ENCODE measurements around the gene SCGB1D4. TPM values are rescaled to one million over a fixed set of nuclear protein-coding genes. Genes with fewer than 3 reads are reported as not detected.

SCGB1D4 gene
- total and polyA plus RNA-seq, 2 of the 4 experiments (the other 2 are of a cell fraction) = not detected

DNA sequence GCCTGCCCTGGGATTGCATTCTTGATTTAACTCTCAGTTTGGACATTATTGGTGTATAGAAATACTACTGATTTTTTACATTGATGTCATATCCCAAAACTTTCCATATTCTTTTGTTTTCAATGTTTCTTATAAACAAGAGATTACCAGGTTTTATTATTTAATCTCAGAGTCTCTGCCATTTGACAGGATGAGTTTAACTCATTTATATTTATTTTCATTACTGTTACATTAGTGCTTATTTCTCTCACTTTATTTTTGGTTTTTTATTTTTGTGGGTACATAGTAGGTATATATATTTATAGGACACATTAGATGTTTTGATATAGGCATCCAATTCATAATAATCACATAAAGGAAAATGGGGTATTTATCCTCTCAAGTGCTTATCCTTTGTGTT, 9.1 kb upstream of the SCGB1D4 start:
- Histone ChIP-seq H3K79me1 (ENCODE audit: low read depth in 1 of 2, low read length in 2 of 2) (no peaks in the 10 kb centered on the region), H3K18ac (ENCODE audit: low read depth, low read length) (no peak overlapping the region), H2BK5ac (ENCODE audit: low read depth, low read length, poor library complexity, severe bottlenecking) (no peak overlapping the region), H3K4me2 (ENCODE audit: low read depth, low read length) (no peak overlapping the region), H3K9me1 (ENCODE audit: insufficient read depth, low read length) (no peaks in the 10 kb centered on the region), H3K23ac (ENCODE audit: low read depth, low read length) (no peak overlapping the region), H2BK15ac (ENCODE audit: low read depth, low read length) (no peak overlapping the region), H2AFZ (replicated peaks; ENCODE audit: low read length, poor library complexity) (no peak overlapping the region), H3K4ac (ENCODE audit: low read depth, low read length) (no peak overlapping the region), H3K27me3 (ENCODE audit: control insufficient read depth, insufficient read depth, low read length) (peaks cover 7% of the 10 kb centered on the region; the same call in 1 of the 2 replicates), H3K9me3 (ENCODE audit: control insufficient read depth, insufficient read depth, low read length) (no peaks in the 10 kb centered on the region), H2BK120ac (ENCODE audit: low read depth, low read length) (no peak overlapping the region), H2BK20ac (ENCODE audit: low read depth, low read length) (no peak overlapping the region), H3K9ac (ENCODE audit: low read depth, low read length) (no peak overlapping the region), H4K91ac (ENCODE audit: insufficient read depth, low read depth, low read length) (no peak overlapping the region), H4K20me1 (ENCODE audit: insufficient read depth, low read length) (no peaks in the 10 kb centered on the region), H3K14ac (replicated peaks; ENCODE audit: low read depth, low read length) (no peak overlapping the region), H3K27ac (ENCODE audit: insufficient read depth, low read length) (no peak overlapping the region), H4K8ac (ENCODE audit: low read depth in 2 of 2, low read length in 2 of 2) (no peak overlapping the region), H2AK9ac (replicated peaks; ENCODE audit: low read depth, low read length, poor library complexity) (no peak overlapping the region), H3K36me3 (ENCODE audit: control insufficient read depth, insufficient read depth, low read length) (no peaks in the 10 kb centered on the region), H4K5ac (ENCODE audit: low read depth, low read length) (no peak overlapping the region), H3K4me3 (ENCODE audit: insufficient read depth, low read depth, low read length) (no peak overlapping the region), H2AK5ac (ENCODE audit: low read depth, low read length) (no peak overlapping the region), H3K56ac (ENCODE audit: extremely low read depth, insufficient read depth, low read length) (no peak overlapping the region), H3K4me1 (ENCODE audit: control insufficient read depth, insufficient read depth, low read length) (no peaks in the 10 kb centered on the region)
- intact Hi-C loops (cut with micrococcal nuclease) = no loop called here
- ChIA-PET POLR2A (ENCODE audit: unreplicated experiment) (no interaction called here), CTCF (no interaction called here)
- in situ Hi-C loops (cut with MboI; ENCODE audit: low sequenced_read_pairs) = loop anchor here (25.0 kb wide), 1 partner anchor 446 kb away; no protein-coding TSS in a partner anchor
- dilution Hi-C loops (cut with HindIII; ENCODE audit: low sequenced_read_pairs, unreplicated experiment) = no loop called here
- ATAC-seq (ENCODE audit: low read depth) (no peak), DNase-seq (no peak)
- no TSS peak for BruUV-seq (replicated peaks)
- TF ChIP-seq RAD21 (IDR thresholded peaks at IDR 0.05; ENCODE audit: low read length) (no peak), NFE2L2 (IDR thresholded peaks at IDR 0.05; ENCODE audit: low read depth, low read length) (no peak), SMC3 (IDR thresholded peaks at IDR 0.05; ENCODE audit: low read depth, low read length) (no peak), RFX5 (IDR thresholded peaks at IDR 0.05; ENCODE audit: low read depth, low read length) (no peak), MAZ (IDR thresholded peaks at IDR 0.05; ENCODE audit: borderline replicate concordance, low read depth, low read length) (no peak), FOS (IDR thresholded peaks at IDR 0.05; ENCODE audit: low read depth, low read length) (no peak), CEBPB (IDR thresholded peaks at IDR 0.05; ENCODE audit: low read depth, low read length) (no peak), POLR2A (IDR thresholded peaks at IDR 0.05; ENCODE audit: low read depth, low read length) (no peak)
- TF ChIP-seq, protein P1, sequence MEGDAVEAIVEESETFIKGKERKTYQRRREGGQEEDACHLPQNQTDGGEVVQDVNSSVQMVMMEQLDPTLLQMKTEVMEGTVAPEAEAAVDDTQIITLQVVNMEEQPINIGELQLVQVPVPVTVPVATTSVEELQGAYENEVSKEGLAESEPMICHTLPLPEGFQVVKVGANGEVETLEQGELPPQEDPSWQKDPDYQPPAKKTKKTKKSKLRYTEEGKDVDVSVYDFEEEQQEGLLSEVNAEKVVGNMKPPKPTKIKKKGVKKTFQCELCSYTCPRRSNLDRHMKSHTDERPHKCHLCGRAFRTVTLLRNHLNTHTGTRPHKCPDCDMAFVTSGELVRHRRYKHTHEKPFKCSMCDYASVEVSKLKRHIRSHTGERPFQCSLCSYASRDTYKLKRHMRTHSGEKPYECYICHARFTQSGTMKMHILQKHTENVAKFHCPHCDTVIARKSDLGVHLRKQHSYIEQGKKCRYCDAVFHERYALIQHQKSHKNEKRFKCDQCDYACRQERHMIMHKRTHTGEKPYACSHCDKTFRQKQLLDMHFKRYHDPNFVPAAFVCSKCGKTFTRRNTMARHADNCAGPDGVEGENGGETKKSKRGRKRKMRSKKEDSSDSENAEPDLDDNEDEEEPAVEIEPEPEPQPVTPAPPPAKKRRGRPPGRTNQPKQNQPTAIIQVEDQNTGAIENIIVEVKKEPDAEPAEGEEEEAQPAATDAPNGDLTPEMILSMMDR (conservative IDR thresholded peaks at IDR 0.05; ENCODE audit: low read depth, low read length) = no peak
- TF ChIP-seq, protein P2, sequence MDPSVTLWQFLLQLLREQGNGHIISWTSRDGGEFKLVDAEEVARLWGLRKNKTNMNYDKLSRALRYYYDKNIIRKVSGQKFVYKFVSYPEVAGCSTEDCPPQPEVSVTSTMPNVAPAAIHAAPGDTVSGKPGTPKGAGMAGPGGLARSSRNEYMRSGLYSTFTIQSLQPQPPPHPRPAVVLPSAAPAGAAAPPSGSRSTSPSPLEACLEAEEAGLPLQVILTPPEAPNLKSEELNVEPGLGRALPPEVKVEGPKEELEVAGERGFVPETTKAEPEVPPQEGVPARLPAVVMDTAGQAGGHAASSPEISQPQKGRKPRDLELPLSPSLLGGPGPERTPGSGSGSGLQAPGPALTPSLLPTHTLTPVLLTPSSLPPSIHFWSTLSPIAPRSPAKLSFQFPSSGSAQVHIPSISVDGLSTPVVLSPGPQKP (IDR thresholded peaks at IDR 0.05; ENCODE audit: borderline replicate concordance, low read depth, low read length) = no peak
- TF ChIP-seq, protein P3, sequence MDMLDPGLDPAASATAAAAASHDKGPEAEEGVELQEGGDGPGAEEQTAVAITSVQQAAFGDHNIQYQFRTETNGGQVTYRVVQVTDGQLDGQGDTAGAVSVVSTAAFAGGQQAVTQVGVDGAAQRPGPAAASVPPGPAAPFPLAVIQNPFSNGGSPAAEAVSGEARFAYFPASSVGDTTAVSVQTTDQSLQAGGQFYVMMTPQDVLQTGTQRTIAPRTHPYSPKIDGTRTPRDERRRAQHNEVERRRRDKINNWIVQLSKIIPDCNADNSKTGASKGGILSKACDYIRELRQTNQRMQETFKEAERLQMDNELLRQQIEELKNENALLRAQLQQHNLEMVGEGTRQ (IDR thresholded peaks at IDR 0.05; ENCODE audit: low read depth, low read length) = no peak
